RPMI8226 (cell line): ENCODE results near the gene JPH2.
"Not testable (repeated sequence)": the region's sequence is repeated elsewhere in the genome, so short reads cannot be mapped to it uniquely, and the experiment has no call there.

Source experiments
- DNase-seq: peaks from one replicate; pipeline ENCODE4 v3.0.0-alpha.2; 2015

JPH2 gene

GRCh38 chr20:44187054-44187771 lies at the start of gene JPH2:
Gene JPH2, minus strand, starts transcription at chr20:44187188. Its CDS starts 483 bp downstream, at chr20:44186705.
- peak; percentile 20 for DNase-seq

- peak; percentile 17 for DNase-seq
Measured at GRCh38 chr20:44235702-44236101, 48.7 kb upstream of the JPH2 start.

GRCh38 chr20:44234566-44235317 lies 47.8 kb upstream of the JPH2 start:
- DNase-seq: no peak

- no peak for DNase-seq
Measured at GRCh38 chr20:44233436-44234016, 46.5 kb upstream of the JPH2 start.

GRCh38 chr20:44232469-44232856 lies 45.5 kb upstream of the JPH2 start:
- DNase-seq: not testable (repeated sequence)

- no peak for DNase-seq
Measured at GRCh38 chr20:44231713-44232468, 44.9 kb upstream of the JPH2 start.

- DNase-seq: no peak
Measured at GRCh38 chr20:44231193-44231592, 44.2 kb upstream of the JPH2 start.

GRCh38 chr20:44228465-44229258 lies 41.7 kb upstream of the JPH2 start:
- no peak for DNase-seq

GRCh38 chr20:44224637-44225036 lies 37.6 kb upstream of the JPH2 start:
- no peak for DNase-seq

- DNase-seq: no peak
Measured at GRCh38 chr20:44223721-44224120, 36.7 kb upstream of the JPH2 start.

- DNase-seq: no peak
Measured at GRCh38 chr20:44222633-44223368, 35.8 kb upstream of the JPH2 start.

- no peak for DNase-seq
Measured at GRCh38 chr20:44222027-44222426, 35.0 kb upstream of the JPH2 start.

- DNase-seq: no peak
Measured at GRCh38 chr20:44221368-44221954, 34.5 kb upstream of the JPH2 start.

- DNase-seq: no peak
Measured at GRCh38 chr20:44219791-44220190, 32.8 kb upstream of the JPH2 start.

- DNase-seq: no peak
Measured at GRCh38 chr20:44219170-44219730, 32.3 kb upstream of the JPH2 start.

GRCh38 chr20:44218446-44218845 lies 31.5 kb upstream of the JPH2 start:
- DNase-seq: no peak

GRCh38 chr20:44217342-44218092 lies 30.5 kb upstream of the JPH2 start:
- peak; percentile 66 for DNase-seq

- DNase-seq: peak; percentile 75
Measured at GRCh38 chr20:44215125-44215524, 28.1 kb upstream of the JPH2 start.

- DNase-seq: no peak
Measured at GRCh38 chr20:44212792-44213191, 25.8 kb upstream of the JPH2 start.
